ENCODE data around the gene FMNL2.

- no peak for TF ChIP-seq CTCF (IDR thresholded peaks at IDR 0.05)
- no peak for TF ChIP-seq POLR2AphosphoS5 (IDR thresholded peaks at IDR 0.05; ENCODE audit: low read depth, low read length)
- no peak for TF ChIP-seq SIN3A (IDR thresholded peaks at IDR 0.05; ENCODE audit: borderline replicate concordance, insufficient read depth, low read depth, low read length)
- no peak for TF ChIP-seq REST (IDR thresholded peaks at IDR 0.05; ENCODE audit: insufficient read depth in 1 of 2, low read depth in 2 of 2, low read length in 1 of 2)
- no peak for TF ChIP-seq TCF7L2 (IDR thresholded peaks at IDR 0.05; ENCODE audit: low read depth, low read length)
Measured at GRCh38 chr2:152694161-152694661, 359.2 kb downstream of the FMNL2 start.

All from Panc1 (cell line).